GM12878 (cell line): Measurements from ENCODE around the gene DDAH1. TPM values are rescaled to one million over a fixed set of nuclear protein-coding genes. Genes with fewer than 3 reads are reported as not detected.

Experiments
- ATAC-seq: fragments of 200-7000 bp; cut with Tn5 transposase; 3 replicates; pipeline ENCODE4 v1.9.1; 2020; ENCODE audit warnings: mild to moderate bottlenecking, moderate library complexity
- BruUV-seq: library from RNA; stranded (reverse); fragments of 400-500 nt; replicated peaks from 2 replicates; lab custom pipeline; 2021; lab: Mats Ljungman, UMichigan
- CTCF ChIA-PET: fragments of 300-600 bp; sonication (Branson Sonifier 250); formaldehyde crosslinking; extraction: SDS; loops from one replicate; lab custom pipeline; 2021; ENCODE audit warnings: inconsistent platforms; lab: Yijun Ruan, JAX
- POLR2A ChIA-PET: fragments of 350-600 bp; formaldehyde crosslinking; extraction: SDS; loops from one replicate; lab custom pipeline; 2021; ENCODE audit warnings: inconsistent platforms; lab: Charles Lee
- RAD21 ChIA-PET: fragments of 300-600 bp; sonication (Branson Sonifier 250); formaldehyde crosslinking; loops from one replicate; lab custom pipeline; 2023; ENCODE audit warnings: antibody characterized with exemption; ENCODE audit not compliant: unreplicated experiment; lab: Charles Lee
- SMC1A ChIA-PET: fragments of 300-600 bp; sonication (Branson Sonifier 250); formaldehyde crosslinking; loops from one replicate; lab custom pipeline; 2023; ENCODE audit not compliant: unreplicated experiment, uncharacterized antibody; lab: Charles Lee
- DNase-seq: peaks from one replicate; pipeline ENCODE4 v3.0.0-alpha.2; 2011; ENCODE audit warnings: low read depth, low spot score
- FAIRE-seq: peaks from 3 replicates; lab custom pipeline; 2011; peaks lifted over from hg19 to GRCh38; lab: Jason Lieb, UNC
- H2AFZ ChIP-seq: 2 replicates; pipeline ENCODE4 v1.6.0; 2011; ENCODE audit warnings: low read depth, low read length, control low read depth; ENCODE audit not compliant: control insufficient read depth
- H3K27ac ChIP-seq: 2 replicates; pipeline ENCODE4 v1.5.1; 2011; ENCODE audit warnings: control low read depth; ENCODE audit not compliant: control insufficient read depth, insufficient read depth
- H3K27me3 ChIP-seq, 2 experiments: replicated peaks in 1 of 2; 2 replicates each; pipeline versions ENCODE4 v1.6.0 to v1.6.1; 2011; ENCODE audit warnings: low read length in 1 of 2; ENCODE audit not compliant: control insufficient read depth in 2 of 2, insufficient read depth in 2 of 2
- H3K36me3 ChIP-seq, 2 experiments: 2 replicates each; pipeline ENCODE4 v1.5.1; 2011; ENCODE audit warnings: low read length in 1 of 2; ENCODE audit not compliant: control insufficient read depth in 2 of 2, insufficient read depth in 2 of 2
- H3K4me1 ChIP-seq: 2 replicates; pipeline ENCODE4 v1.6.1; 2011; ENCODE audit warnings: mild to moderate bottlenecking, low read length, moderate library complexity, mixed read lengths; ENCODE audit not compliant: control insufficient read depth, insufficient read depth
- H3K4me2 ChIP-seq: 2 replicates; pipeline ENCODE4 v1.6.0; 2011; ENCODE audit warnings: control low read depth; ENCODE audit not compliant: control insufficient read depth, insufficient read depth
- H3K4me3 ChIP-seq: fragments of 200-600 bp; sonication (generic); 2 replicates; pipeline ENCODE4 v1.5.1; 2016
- H3K79me2 ChIP-seq: 2 replicates; pipeline ENCODE4 v1.6.0; 2011; ENCODE audit warnings: low read length; ENCODE audit not compliant: control insufficient read depth, insufficient read depth
- H3K9ac ChIP-seq: 2 replicates; pipeline ENCODE4 v1.8.0; 2011; ENCODE audit warnings: low read length, control low read depth, mixed read lengths; ENCODE audit not compliant: control insufficient read depth, insufficient read depth
- H3K9me3 ChIP-seq: replicated peaks from 3 replicates; pipeline ENCODE4 v1.5.1; 2011; ENCODE audit warnings: mild to moderate bottlenecking, low read length; ENCODE audit not compliant: control insufficient read depth, insufficient read depth
- H4K20me1 ChIP-seq: 2 replicates; pipeline ENCODE4 v1.6.0; 2011; ENCODE audit not compliant: control insufficient read depth, insufficient read depth
- IRF4 ChIP-seq: IDR thresholded peaks from 2 replicates; pipeline ENCODE4 v1.6.1; 2011; ENCODE audit warnings: low read depth, low read length
- NKRF ChIP-seq: fragments of 450-650 bp; conservative IDR thresholded peaks from 2 replicates; pipeline ENCODE4 v1.6.1; 2017; ENCODE audit warnings: mild to moderate bottlenecking, moderate library complexity
- NR2F1 ChIP-seq: fragments of 450-650 bp; conservative IDR thresholded peaks from 2 replicates; pipeline ENCODE4 v1.6.1; 2017; ENCODE audit warnings: mild to moderate bottlenecking
- SREBF1 ChIP-seq: IDR thresholded peaks from 2 replicates; pipeline ENCODE4 v1.6.1; 2012; ENCODE audit warnings: mild to moderate bottlenecking, low read length
- YY1 ChIP-seq: IDR thresholded peaks from 2 replicates; pipeline ENCODE4 v1.6.1; 2011; ENCODE audit warnings: low read depth, mild to moderate bottlenecking, low read length
- ZBTB11 ChIP-seq: fragments of 450-650 bp; formaldehyde crosslinking; IDR thresholded peaks from 2 replicates; pipeline ENCODE4 v1.5.0; 2022; ENCODE audit warnings: mild to moderate bottlenecking, missing genetic modification characterization
- ZNF622 ChIP-seq: fragments of 450-650 bp; IDR thresholded peaks from 2 replicates; pipeline ENCODE4 v1.6.1; 2017; ENCODE audit warnings: mild to moderate bottlenecking, inconsistent platforms
- WGBS: methylation state at CpG from one replicate; pipeline ENCODE4 v1.1.6; 2016; ENCODE audit warnings: low lambda C conversion rate; ENCODE audit not compliant: insufficient replicate concordance, insufficient coverage; ENCODE audit errors: missing lambda C conversion rate; 5-methylcytosine and 5-hydroxymethylcytosine counted together
- in situ Hi-C: fragments of 300-500 bp; cut with MboI; formaldehyde crosslinking; loops from 9 replicates; pipeline ENCODE4 v1.14.3; 2018; ENCODE audit warnings: mixed read lengths
- intact Hi-C: fragments of 100-400 bp; cut with micrococcal nuclease; formaldehyde crosslinking; loops from one replicate; pipeline ENCODE4 v1.14.2; 2022; ENCODE audit not compliant: unreplicated experiment
- polyA plus RNA-seq, 11 experiments: library from polyadenylated mRNA; depleted of rRNA in 4 of 11; unstranded in 6 of 11; stranded (reverse) in 5 of 11; fragments of >200 nt; fragmentation: Nextera tagmentation in 4 of 11; fragmentation: Illumina TruSeq in 1 of 11; extraction: Ambion mirVana in 4 of 11; extraction: Trizol in 1 of 11; gene quantifications; 1 replicate in 1 of 11; 2 replicates in 10 of 11; pipeline versions ENCODE4 v1.2.1 to v1.2.3, GENCODE V29; 2011 to 2016; ENCODE audit warnings: inconsistent platforms in 2 of 11, missing spikeins in 2 of 11, low read depth in 1 of 11
- total RNA-seq, 4 experiments: library from RNA; depleted of rRNA in 3 of 4; stranded (reverse); fragments of >200 nt in 3 of 4; fragmentation: Illumina TruSeq in 1 of 4; extraction: Trizol in 1 of 4; gene quantifications; 2 replicates each; pipeline versions ENCODE4 v1.2.1 to v1.2.3, GENCODE V29; 2013 to 2021

DDAH1 gene
- total and polyA plus RNA-seq, 10 of the 15 experiments (the other 5 are each of a cell fraction or from before 2014, with no cell fraction given), result 0.07 to 0.88 (median 0.27) TPM; not detected in 6

DNA sequence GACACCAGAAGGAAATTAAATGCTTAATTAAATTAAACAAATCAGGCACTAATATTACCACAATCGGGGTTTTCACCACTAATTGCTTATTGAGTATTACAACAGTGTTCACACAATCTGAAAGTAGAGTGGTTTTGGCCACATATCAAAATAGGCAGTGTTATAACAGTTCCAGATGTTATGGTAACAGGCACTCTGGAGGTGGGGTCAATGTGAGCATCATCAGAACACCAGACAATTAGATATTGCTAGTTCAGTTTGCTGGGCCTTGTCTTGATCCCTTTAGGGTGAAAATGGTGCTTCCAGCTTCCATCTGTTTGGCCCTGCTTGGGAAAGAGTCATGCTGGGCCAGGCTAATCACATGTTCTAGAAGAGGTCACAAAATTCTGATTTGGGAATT, 14.5 kb upstream of the DDAH1 start:
- Histone ChIP-seq H4K20me1 (no peaks in the 10 kb centered on the region), H3K27ac (no peak overlapping the region), H3K4me1 (no peaks in the 10 kb centered on the region), H3K36me3 (no peaks in the 10 kb centered on the region), H2AFZ (no peak overlapping the region), H3K27me3 (no peaks in the 10 kb centered on the region), H3K4me2 (no peak overlapping the region), H3K4me3 (no peak overlapping the region), H3K9me3 (no peaks in the 10 kb centered on the region), H3K79me2 (no peaks in the 10 kb centered on the region), H3K9ac (no peak overlapping the region)
- CTCF ChIA-PET, result no interaction called here
- no TSS peak for BruUV-seq
- TF ChIP-seq SREBF1 (no peak), YY1 (no peak), NKRF (no peak), IRF4 (no peak), ZBTB11 (CRISPR knock-in tag) (no peak), NR2F1 (no peak), ZNF622 (no peak)
- 60% methylated on average over 1 of the region's 1 CpG for WGBS
- FAIRE-seq, result no peak
- DNase-seq, result no peak
- in situ Hi-C loops (no loop called here), intact Hi-C loops (no loop called here)
- RAD21 ChIA-PET, result no interaction called here
- SMC1A ChIA-PET, result no interaction called here
- POLR2A ChIA-PET, result no interaction called here
- no peak for ATAC-seq
